K562 treated with DMSO at 1 percent for 24 hours (cell line): ENCODE data around the gene DTNA. TPM values are rescaled to one million over a fixed set of nuclear protein-coding genes. Genes with fewer than 3 reads are reported as not detected.

Experiments
- total RNA-seq: library from RNA; unstranded; fragments of 300-600 nt; gene quantifications from 2 replicates; pipeline ENCODE4 v1.2.3, GENCODE V29; 2022; ENCODE audit warnings: low read depth; ENCODE audit not compliant: insufficient read depth

DTNA gene
- 0.12 and 0.30 TPM in 2 replicates for total RNA-seq

GRCh38 chr18:34709750-34710441, at the start of gene DTNA:
Gene DTNA, plus strand, starts transcription at chr18:34710298. Its CDS starts 45,679 bp downstream, at chr18:34755977.

